NB4 (cell line): ENCODE results near the gene ZNF747.

Experiments used
- TF ChIP-seq, protein P1 (sequence below): IDR thresholded peaks from one replicate; pipeline ENCODE4 v1.5.1; 2012; ENCODE audit warnings: low read depth, low read length
- TF ChIP-seq, protein P2 (sequence below): IDR thresholded peaks from 2 replicates; pipeline ENCODE4 v1.6.1; 2011; ENCODE audit warnings: low read depth, low read length

DNA sequence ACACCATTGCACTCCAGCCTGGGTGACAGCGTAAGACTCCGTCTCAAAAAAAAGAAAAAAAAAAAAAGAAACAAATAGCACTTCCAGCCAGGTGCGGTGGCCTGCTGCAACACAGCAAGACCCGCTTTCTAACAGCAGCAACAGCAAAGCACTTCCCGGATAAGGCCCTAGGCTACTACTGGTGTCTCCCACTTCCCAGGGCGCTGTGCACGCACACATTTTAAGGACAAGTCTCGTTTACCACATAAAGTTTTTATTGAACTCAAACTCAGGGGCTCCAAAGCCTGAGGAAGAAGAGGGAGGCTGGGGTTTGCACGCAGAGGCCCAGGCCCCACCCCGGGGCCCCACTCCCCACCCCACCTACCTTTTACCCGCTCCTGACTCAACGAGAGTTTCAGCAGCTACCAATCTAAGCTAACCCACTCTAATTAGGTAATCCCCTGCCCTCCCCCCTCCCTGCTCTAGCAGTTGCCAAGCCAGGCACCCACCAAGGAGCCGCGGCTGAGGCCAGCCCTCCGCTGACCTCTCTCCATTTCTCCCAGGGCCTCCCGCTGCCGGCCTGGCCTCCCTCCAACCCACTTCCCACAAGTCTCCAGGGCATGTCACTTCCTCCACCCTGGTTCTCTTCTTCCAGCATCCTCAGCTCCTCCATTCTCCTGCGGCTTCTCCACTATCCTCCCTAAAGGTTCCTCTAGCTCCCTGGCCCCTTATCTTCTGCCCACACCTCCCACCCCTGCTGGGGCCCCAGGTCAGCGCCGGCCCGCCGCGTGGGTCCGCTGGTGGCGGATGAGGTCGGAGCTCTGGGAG lies 10.7 kb downstream of the ZNF747 start:
- TF ChIP-seq, protein P1, sequence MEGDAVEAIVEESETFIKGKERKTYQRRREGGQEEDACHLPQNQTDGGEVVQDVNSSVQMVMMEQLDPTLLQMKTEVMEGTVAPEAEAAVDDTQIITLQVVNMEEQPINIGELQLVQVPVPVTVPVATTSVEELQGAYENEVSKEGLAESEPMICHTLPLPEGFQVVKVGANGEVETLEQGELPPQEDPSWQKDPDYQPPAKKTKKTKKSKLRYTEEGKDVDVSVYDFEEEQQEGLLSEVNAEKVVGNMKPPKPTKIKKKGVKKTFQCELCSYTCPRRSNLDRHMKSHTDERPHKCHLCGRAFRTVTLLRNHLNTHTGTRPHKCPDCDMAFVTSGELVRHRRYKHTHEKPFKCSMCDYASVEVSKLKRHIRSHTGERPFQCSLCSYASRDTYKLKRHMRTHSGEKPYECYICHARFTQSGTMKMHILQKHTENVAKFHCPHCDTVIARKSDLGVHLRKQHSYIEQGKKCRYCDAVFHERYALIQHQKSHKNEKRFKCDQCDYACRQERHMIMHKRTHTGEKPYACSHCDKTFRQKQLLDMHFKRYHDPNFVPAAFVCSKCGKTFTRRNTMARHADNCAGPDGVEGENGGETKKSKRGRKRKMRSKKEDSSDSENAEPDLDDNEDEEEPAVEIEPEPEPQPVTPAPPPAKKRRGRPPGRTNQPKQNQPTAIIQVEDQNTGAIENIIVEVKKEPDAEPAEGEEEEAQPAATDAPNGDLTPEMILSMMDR: no peak
- TF ChIP-seq, protein P2, sequence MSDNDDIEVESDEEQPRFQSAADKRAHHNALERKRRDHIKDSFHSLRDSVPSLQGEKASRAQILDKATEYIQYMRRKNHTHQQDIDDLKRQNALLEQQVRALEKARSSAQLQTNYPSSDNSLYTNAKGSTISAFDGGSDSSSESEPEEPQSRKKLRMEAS: no peak
